Mammary epithelial cell (primary cell): ENCODE measurements around the gene TRRAP.

Experiments used
- EZH2 ChIP-seq: IDR thresholded peaks from 2 replicates; pipeline ENCODE4 v1.6.1; 2012; ENCODE audit warnings: low read length, inconsistent platforms, borderline replicate concordance
- TF ChIP-seq, protein P1 (sequence below), 2 donors: IDR thresholded peaks in 1 of 2; conservative IDR thresholded peaks in 1 of 2; 2 replicates each; pipeline ENCODE4 v1.5.1; 2011 to 2012; ENCODE audit warnings: inconsistent platforms in 2 of 2, low read length in 2 of 2, mild to moderate bottlenecking in 2 of 2, control low read depth in 1 of 2, low read depth in 1 of 2; ENCODE audit not compliant: insufficient read depth in 1 of 2; ENCODE audit errors: extremely low read depth in 1 of 2

DNA sequence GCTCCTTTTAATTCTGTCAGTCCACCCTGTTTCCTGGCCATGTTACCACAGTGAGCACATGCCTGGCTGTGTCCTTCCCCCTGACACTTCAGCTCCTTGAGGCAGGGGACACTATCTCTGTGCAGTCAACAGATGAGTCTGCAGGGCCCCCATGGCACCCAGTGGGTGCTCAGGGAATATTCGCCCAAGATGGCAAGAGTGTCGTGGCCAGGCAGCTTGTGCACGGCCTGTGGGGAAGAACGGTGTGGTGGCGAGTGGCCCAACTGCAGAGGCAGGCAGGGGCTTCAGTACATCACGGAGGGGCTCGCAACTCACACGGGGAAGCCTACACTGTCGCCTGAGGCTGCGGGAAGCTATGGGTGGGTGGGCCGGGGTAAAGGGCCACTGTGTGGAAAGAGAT, 91.1 kb downstream of the TRRAP start:
- no peak for TF ChIP-seq EZH2
- TF ChIP-seq, protein P1, sequence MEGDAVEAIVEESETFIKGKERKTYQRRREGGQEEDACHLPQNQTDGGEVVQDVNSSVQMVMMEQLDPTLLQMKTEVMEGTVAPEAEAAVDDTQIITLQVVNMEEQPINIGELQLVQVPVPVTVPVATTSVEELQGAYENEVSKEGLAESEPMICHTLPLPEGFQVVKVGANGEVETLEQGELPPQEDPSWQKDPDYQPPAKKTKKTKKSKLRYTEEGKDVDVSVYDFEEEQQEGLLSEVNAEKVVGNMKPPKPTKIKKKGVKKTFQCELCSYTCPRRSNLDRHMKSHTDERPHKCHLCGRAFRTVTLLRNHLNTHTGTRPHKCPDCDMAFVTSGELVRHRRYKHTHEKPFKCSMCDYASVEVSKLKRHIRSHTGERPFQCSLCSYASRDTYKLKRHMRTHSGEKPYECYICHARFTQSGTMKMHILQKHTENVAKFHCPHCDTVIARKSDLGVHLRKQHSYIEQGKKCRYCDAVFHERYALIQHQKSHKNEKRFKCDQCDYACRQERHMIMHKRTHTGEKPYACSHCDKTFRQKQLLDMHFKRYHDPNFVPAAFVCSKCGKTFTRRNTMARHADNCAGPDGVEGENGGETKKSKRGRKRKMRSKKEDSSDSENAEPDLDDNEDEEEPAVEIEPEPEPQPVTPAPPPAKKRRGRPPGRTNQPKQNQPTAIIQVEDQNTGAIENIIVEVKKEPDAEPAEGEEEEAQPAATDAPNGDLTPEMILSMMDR (conservative IDR thresholded peaks at IDR 0.05 in 1 of 2, IDR thresholded peaks at IDR 0.05 in 1 of 2; ENCODE audit: extremely low read depth in 1 of 2, insufficient read depth in 1 of 2, low read depth in 1 of 2, low read length in 2 of 2): no peak
